WTC11 (cell line): ENCODE measurements around the gene PROZ.

Experiments
- CTCF ChIP-seq: fragments of 200-600 bp; IDR thresholded peaks from 2 replicates; pipeline ENCODE4 v1.8.0; 2022; ENCODE audit warnings: antibody characterized with exemption
- IRF2 ChIP-seq: sonication (generic); formaldehyde crosslinking; IDR thresholded peaks from 2 replicates; pipeline ENCODE4 v1.8.0; 2022; ENCODE audit warnings: low read depth, missing genetic modification reagents, borderline replicate concordance
- PRRX2 ChIP-seq: fragments of 250-450 bp; sonication (Bioruptor Pico); IDR thresholded peaks from 2 replicates; pipeline ENCODE4 v1.8.0; 2021; ENCODE audit warnings: mild to moderate bottlenecking
- TF ChIP-seq, protein P1 (sequence below): sonication (generic); formaldehyde crosslinking; IDR thresholded peaks from 2 replicates; pipeline ENCODE4 v1.8.0; 2023; ENCODE audit warnings: mild to moderate bottlenecking, missing genetic modification reagents

- TF ChIP-seq, protein P1, sequence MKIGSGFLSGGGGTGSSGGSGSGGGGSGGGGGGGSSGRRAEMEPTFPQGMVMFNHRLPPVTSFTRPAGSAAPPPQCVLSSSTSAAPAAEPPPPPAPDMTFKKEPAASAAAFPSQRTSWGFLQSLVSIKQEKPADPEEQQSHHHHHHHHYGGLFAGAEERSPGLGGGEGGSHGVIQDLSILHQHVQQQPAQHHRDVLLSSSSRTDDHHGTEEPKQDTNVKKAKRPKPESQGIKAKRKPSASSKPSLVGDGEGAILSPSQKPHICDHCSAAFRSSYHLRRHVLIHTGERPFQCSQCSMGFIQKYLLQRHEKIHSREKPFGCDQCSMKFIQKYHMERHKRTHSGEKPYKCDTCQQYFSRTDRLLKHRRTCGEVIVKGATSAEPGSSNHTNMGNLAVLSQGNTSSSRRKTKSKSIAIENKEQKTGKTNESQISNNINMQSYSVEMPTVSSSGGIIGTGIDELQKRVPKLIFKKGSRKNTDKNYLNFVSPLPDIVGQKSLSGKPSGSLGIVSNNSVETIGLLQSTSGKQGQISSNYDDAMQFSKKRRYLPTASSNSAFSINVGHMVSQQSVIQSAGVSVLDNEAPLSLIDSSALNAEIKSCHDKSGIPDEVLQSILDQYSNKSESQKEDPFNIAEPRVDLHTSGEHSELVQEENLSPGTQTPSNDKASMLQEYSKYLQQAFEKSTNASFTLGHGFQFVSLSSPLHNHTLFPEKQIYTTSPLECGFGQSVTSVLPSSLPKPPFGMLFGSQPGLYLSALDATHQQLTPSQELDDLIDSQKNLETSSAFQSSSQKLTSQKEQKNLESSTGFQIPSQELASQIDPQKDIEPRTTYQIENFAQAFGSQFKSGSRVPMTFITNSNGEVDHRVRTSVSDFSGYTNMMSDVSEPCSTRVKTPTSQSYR, result no peak
- TF ChIP-seq IRF2 (CRISPR knock-in tag) (no peak), PRRX2 (CRISPR knock-in tag) (no peak), CTCF (no peak)
Measured at GRCh38 chr13:113178896-113179167, 20.4 kb downstream of the PROZ start.
